NCI-H446 (cell line): ENCODE results near the gene KRTAP10-9.

Experiments used
- DNase-seq, 2 experiments: peaks; one replicate each; lab custom pipeline; 2025; lab: John Stamatoyannopoulos, UW

KRTAP10-9 gene

GRCh38 chr21:44666401-44667320 lies 39.8 kb downstream of the KRTAP10-9 start, which contains the start of gene KRTAP12-2:
Gene KRTAP12-2 (minus strand): TSS chr21:44666927. CDS start chr21:44666886, 41 bp downstream.
- no peak for DNase-seq

- no peak for DNase-seq
Measured at GRCh38 chr21:44667612-44668011, 40.7 kb downstream of the KRTAP10-9 start.

- DNase-seq, result no peak
Measured at GRCh38 chr21:44670642-44671432, 43.9 kb downstream of the KRTAP10-9 start.

GRCh38 chr21:44671911-44672310 lies 45.0 kb downstream of the KRTAP10-9 start:
- DNase-seq, result no peak

- DNase-seq, result no peak
Measured at GRCh38 chr21:44677881-44678280, 51.0 kb downstream of the KRTAP10-9 start.
